A172 (cell line): ENCODE measurements around the gene ZHX3. TPM values are rescaled to one million over a fixed set of nuclear protein-coding genes. Genes with fewer than 3 reads are reported as not detected.

Experiments used
- DNase-seq: peaks from one replicate; pipeline ENCODE4 v3.0.0-alpha.2; 2015; ENCODE audit warnings: low spot score
- total RNA-seq: library from RNA; depleted of rRNA; stranded (reverse); fragments of >200 nt; shearing (Covaris generic); gene quantifications from 2 replicates; pipeline ENCODE4 v1.2.3, GENCODE V29; 2014

The ZHX3 gene
- total RNA-seq, 1 experiment from 2014 or later, result 14.0 TPM

GRCh38 chr20:41355598-41356203 is 38.2 kb upstream of the ZHX3 start:
- DNase-seq, result no peak

- DNase-seq, result no peak
These were observed 37.7 kb upstream of the ZHX3 start for GRCh38 chr20:41355192-41355591.

- DNase-seq, result no peak
These were observed 36.0 kb upstream of the ZHX3 start for GRCh38 chr20:41353530-41353929.

GRCh38 chr20:41352666-41353065 is 35.1 kb upstream of the ZHX3 start:
- DNase-seq, result no peak

- no peak for DNase-seq
These were observed 34.6 kb upstream of the ZHX3 start for GRCh38 chr20:41352106-41352505.

GRCh38 chr20:41350408-41350962 is 33.0 kb upstream of the ZHX3 start:
- no peak for DNase-seq

GRCh38 chr20:41349943-41350342 is 32.4 kb upstream of the ZHX3 start:
- no peak for DNase-seq

GRCh38 chr20:41349266-41349665 is 31.7 kb upstream of the ZHX3 start:
- no peak for DNase-seq

GRCh38 chr20:41348430-41349172 is 31.1 kb upstream of the ZHX3 start:
- no peak for DNase-seq

- no peak for DNase-seq
These were observed 30.2 kb upstream of the ZHX3 start for GRCh38 chr20:41347523-41348429.

GRCh38 chr20:41345729-41346067 is 28.2 kb upstream of the ZHX3 start:
- no peak for DNase-seq

GRCh38 chr20:41344938-41345728 is 27.6 kb upstream of the ZHX3 start:
- no peak for DNase-seq

GRCh38 chr20:41344477-41344876 is 26.9 kb upstream of the ZHX3 start:
- DNase-seq, result no peak

- DNase-seq, result no peak
These were observed 25.2 kb upstream of the ZHX3 start for GRCh38 chr20:41342474-41343464.

- peak; percentile 63 for DNase-seq
These were observed 23.0 kb upstream of the ZHX3 start, which contains the start of gene LPIN3 for GRCh38 chr20:41340327-41341055. Gene LPIN3 (plus strand): TSS chr20:41340821. CDS start chr20:41345804, 4,983 bp downstream.

GRCh38 chr20:41339957-41340326 is 22.4 kb upstream of the ZHX3 start:
- DNase-seq, result peak; percentile 68

- DNase-seq, result no peak
These were observed 19.4 kb upstream of the ZHX3 start for GRCh38 chr20:41336711-41337492.

GRCh38 chr20:41335591-41335990 is 18.1 kb upstream of the ZHX3 start:
- no peak for DNase-seq
